HG03439 (cell line): ENCODE data around the gene BCL2L13.
"Not testable (repeated sequence)": the region's sequence is repeated elsewhere in the genome, so short reads cannot be mapped to it uniquely, and the experiment has no call there.

Experiments used
- ATAC-seq: cut with Tn5 transposase; IDR thresholded peaks from one replicate; pipeline ENCODE4 v1.9.1; 2021; ENCODE audit warnings: mild to moderate bottlenecking, moderate library complexity; ENCODE audit not compliant: unreplicated experiment

The BCL2L13 gene

GRCh38 chr22:17634696-17635095 lies 3.9 kb upstream of the BCL2L13 start:
- ATAC-seq, result no peak

- ATAC-seq, result not testable (repeated sequence)
Observed at GRCh38 chr22:17636850-17637249, 1.7 kb upstream of the BCL2L13 start.

- ATAC-seq, result no peak
Observed at GRCh38 chr22:17637490-17638181, 921 bp upstream of the BCL2L13 start.

- ATAC-seq, result peak; percentile 4
Observed at GRCh38 chr22:17638182-17638431, 450 bp upstream of the BCL2L13 start.

GRCh38 chr22:17639247-17639741 lies 737 bp downstream of the BCL2L13 start:
- no peak for ATAC-seq

- no peak for ATAC-seq
Observed at GRCh38 chr22:17641269-17641668, 2.7 kb downstream of the BCL2L13 start.

GRCh38 chr22:17642357-17642756 lies 3.8 kb downstream of the BCL2L13 start:
- not testable (repeated sequence) for ATAC-seq

- no peak for ATAC-seq
Observed at GRCh38 chr22:17647452-17647851, 8.9 kb downstream of the BCL2L13 start.

- no peak for ATAC-seq
Observed at GRCh38 chr22:17647991-17648390, 9.4 kb downstream of the BCL2L13 start.

- no peak for ATAC-seq
Observed at GRCh38 chr22:17648569-17648968, 10.0 kb downstream of the BCL2L13 start.

- ATAC-seq, result no peak
Observed at GRCh38 chr22:17655289-17655688, 16.7 kb downstream of the BCL2L13 start.

GRCh38 chr22:17656870-17657395 lies 18.4 kb downstream of the BCL2L13 start:
- ATAC-seq, result no peak

GRCh38 chr22:17664414-17665055 lies 26.0 kb downstream of the BCL2L13 start:
- no peak for ATAC-seq

GRCh38 chr22:17665248-17665647 lies 26.7 kb downstream of the BCL2L13 start:
- ATAC-seq, result no peak

GRCh38 chr22:17665854-17666253 lies 27.3 kb downstream of the BCL2L13 start:
- no peak for ATAC-seq

GRCh38 chr22:17671521-17672092 lies 33.0 kb downstream of the BCL2L13 start:
- not testable (repeated sequence) for ATAC-seq

GRCh38 chr22:17672417-17672991 lies 33.9 kb downstream of the BCL2L13 start:
- no peak for ATAC-seq

- ATAC-seq, result no peak
Observed at GRCh38 chr22:17674152-17674551, 35.6 kb downstream of the BCL2L13 start.

- ATAC-seq, result no peak
Observed at GRCh38 chr22:17675584-17675983, 37.0 kb downstream of the BCL2L13 start.

- no peak for ATAC-seq
Observed at GRCh38 chr22:17678817-17679385, 40.3 kb downstream of the BCL2L13 start.

- ATAC-seq, result no peak
Observed at GRCh38 chr22:17684245-17684644, 45.7 kb downstream of the BCL2L13 start.
